Fibroblast of lung (primary cell): ENCODE results near the gene COASY.
"Not testable (repeated sequence)": the region's sequence is repeated elsewhere in the genome, so short reads cannot be mapped to it uniquely, and the experiment has no call there.

Experiments used
- CTCF ChIP-seq, 2 donors: IDR thresholded peaks in 1 of 2; conservative IDR thresholded peaks in 1 of 2; 1 replicate in 1 of 2; 2 replicates in 1 of 2; pipeline ENCODE4 v1.5.1; 2011 to 2012; ENCODE audit warnings: low read length in 2 of 2, control low read depth in 1 of 2, inconsistent platforms in 1 of 2, low read depth in 1 of 2, mild to moderate bottlenecking in 1 of 2
- EZH2 ChIP-seq: IDR thresholded peaks from 2 replicates; pipeline ENCODE4 v1.5.1; 2012; ENCODE audit warnings: low read length, control low read depth, mild to moderate bottlenecking; ENCODE audit errors: missing control alignments

DNA sequence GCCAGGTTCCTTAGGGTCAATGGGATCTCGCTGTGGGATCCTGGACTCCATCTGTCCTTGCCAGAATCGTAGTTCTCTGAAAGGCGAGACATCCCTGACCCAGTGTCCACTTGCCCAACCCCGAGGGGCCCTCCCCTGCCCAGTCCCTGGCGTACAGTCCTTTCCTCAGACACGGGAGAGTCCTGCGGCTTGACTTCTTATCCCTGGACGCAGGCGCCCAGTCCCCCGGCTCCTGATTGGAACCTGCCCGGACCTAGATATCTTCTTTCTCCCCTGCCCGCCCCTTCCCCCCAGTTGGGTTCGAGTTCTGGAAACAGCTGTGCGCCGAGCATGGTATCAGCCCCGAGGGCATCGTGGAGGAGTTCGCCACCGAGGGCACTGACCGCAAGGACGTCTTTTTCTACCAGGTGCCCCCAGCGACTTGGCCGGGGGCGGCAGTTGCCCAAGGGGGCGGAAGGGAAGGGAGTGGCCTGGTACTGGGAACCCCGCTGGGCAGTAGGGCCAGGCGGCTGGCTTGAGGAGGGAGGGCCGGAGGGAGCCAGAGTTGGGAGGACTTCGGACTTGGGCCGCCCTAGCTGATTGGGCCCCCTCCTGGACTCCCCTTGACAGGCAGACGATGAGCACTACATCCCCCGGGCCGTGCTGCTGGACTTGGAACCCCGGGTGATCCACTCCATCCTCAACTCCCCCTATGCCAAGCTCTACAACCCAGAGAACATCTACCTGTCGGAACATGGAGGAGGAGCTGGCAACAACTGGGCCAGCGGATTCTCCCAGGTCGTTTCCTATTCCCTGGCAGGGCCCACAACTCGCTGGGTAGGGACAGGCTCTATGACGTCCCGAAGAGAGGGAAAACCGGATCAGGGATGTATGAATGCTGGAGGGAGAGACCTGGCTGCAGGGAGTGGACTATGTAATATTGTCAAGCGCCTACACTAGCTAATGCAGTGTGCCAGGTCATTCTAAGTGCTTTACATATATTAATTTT lies 48.2 kb downstream of the COASY start:
- not testable (repeated sequence) for TF ChIP-seq CTCF (conservative IDR thresholded peaks at IDR 0.05 in 1 of 2, IDR thresholded peaks at IDR 0.05 in 1 of 2; ENCODE audit: low read depth in 1 of 2, low read length in 2 of 2); EZH2
